Bronchial epithelial cell (primary cell): Measurements from ENCODE around the gene ADGRG2. TPM values are rescaled to one million over a fixed set of nuclear protein-coding genes. Genes with fewer than 3 reads are reported as not detected.
A peak's percentile ranks its signal among the peaks of the same experiment; 100 is the strongest.

Experiments
- DNase-seq: peaks from one replicate; pipeline ENCODE4 v3.0.0-alpha.2; 2010; ENCODE audit warnings: low read depth
- FAIRE-seq: peaks from 2 replicates; lab custom pipeline; 2011; peaks lifted over from hg19 to GRCh38; lab: Jason Lieb, UNC
- H3K27me3 ChIP-seq: 2 replicates; pipeline ENCODE4 v1.5.1; 2011; ENCODE audit warnings: low read length; ENCODE audit not compliant: control insufficient read depth, insufficient read depth
- H3K36me3 ChIP-seq: 2 replicates; pipeline ENCODE4 v1.5.1; 2011; ENCODE audit warnings: low read length; ENCODE audit not compliant: control insufficient read depth, insufficient read depth
- H3K4me3 ChIP-seq: 2 replicates; pipeline ENCODE4 v1.5.1; 2011; ENCODE audit warnings: mild to moderate bottlenecking, low read depth, low read length, control low read depth
- CTCF ChIP-seq: IDR thresholded peaks from 2 replicates; pipeline ENCODE4 v1.5.1; 2011; ENCODE audit warnings: mild to moderate bottlenecking, moderate library complexity, low read length, control low read depth, inconsistent platforms; ENCODE audit not compliant: insufficient read depth, severe bottlenecking
- total RNA-seq: library from RNA; depleted of rRNA; stranded (reverse); fragments of >200 nt; gene quantifications from 2 replicates; pipeline ENCODE4 v1.2.1, GENCODE V29; 2014

ADGRG2 gene
- total RNA-seq, 1 donor from 2014 or later = 0.26 TPM

GRCh38 chrX:18970465-18970864 lies 151.8 kb downstream of the ADGRG2 start:
- no peak for FAIRE-seq
- no peak for DNase-seq
- H3K4me3 ChIP-seq = no peak overlapping the region
- TF ChIP-seq CTCF = no peak
- H3K36me3 ChIP-seq = no peaks in the 10 kb centered on the region
- H3K27me3 ChIP-seq = no peaks in the 10 kb centered on the region

- H3K27me3 ChIP-seq = no peaks in the 10 kb centered on the region
- TF ChIP-seq CTCF = no peak
- FAIRE-seq = no peak
- no peak overlapping the region for H3K4me3 ChIP-seq
- no peaks in the 10 kb centered on the region for H3K36me3 ChIP-seq
- DNase-seq = no peak
These were observed 155.6 kb downstream of the ADGRG2 start for GRCh38 chrX:18966624-18967023.

- DNase-seq (no peak), FAIRE-seq (peak; percentile 23)
- no peak overlapping the region for H3K4me3 ChIP-seq
- H3K27me3 ChIP-seq = no peaks in the 10 kb centered on the region
- no peaks in the 10 kb centered on the region for H3K36me3 ChIP-seq
- no peak for TF ChIP-seq CTCF
These were observed 157.4 kb downstream of the ADGRG2 start for GRCh38 chrX:18964901-18965300.

GRCh38 chrX:18964026-18964425 lies 158.2 kb downstream of the ADGRG2 start:
- H3K4me3 ChIP-seq = no peak overlapping the region
- no peak for FAIRE-seq
- DNase-seq = peak; percentile 22
- H3K36me3 ChIP-seq = no peaks in the 10 kb centered on the region
- no peaks in the 10 kb centered on the region for H3K27me3 ChIP-seq
- TF ChIP-seq CTCF = no peak

GRCh38 chrX:18962329-18962728 lies 159.9 kb downstream of the ADGRG2 start:
- Histone ChIP-seq H3K4me3 (no peak overlapping the region), H3K36me3 (no peaks in the 10 kb centered on the region), H3K27me3 (no peaks in the 10 kb centered on the region)
- no peak for TF ChIP-seq CTCF
- no peak for FAIRE-seq
- DNase-seq = no peak

- FAIRE-seq (no peak), DNase-seq (peak; percentile 9)
- H3K27me3 ChIP-seq = no peaks in the 10 kb centered on the region
- no peak for TF ChIP-seq CTCF
- no peak overlapping the region for H3K4me3 ChIP-seq
- no peaks in the 10 kb centered on the region for H3K36me3 ChIP-seq
These were observed 160.6 kb downstream of the ADGRG2 start for GRCh38 chrX:18961686-18962085.
